ENCODE measurements around the gene GPATCH8.
"Not testable (repeated sequence)": the region's sequence is repeated elsewhere in the genome, so short reads cannot be mapped to it uniquely, and the experiment has no call there.

DNA sequence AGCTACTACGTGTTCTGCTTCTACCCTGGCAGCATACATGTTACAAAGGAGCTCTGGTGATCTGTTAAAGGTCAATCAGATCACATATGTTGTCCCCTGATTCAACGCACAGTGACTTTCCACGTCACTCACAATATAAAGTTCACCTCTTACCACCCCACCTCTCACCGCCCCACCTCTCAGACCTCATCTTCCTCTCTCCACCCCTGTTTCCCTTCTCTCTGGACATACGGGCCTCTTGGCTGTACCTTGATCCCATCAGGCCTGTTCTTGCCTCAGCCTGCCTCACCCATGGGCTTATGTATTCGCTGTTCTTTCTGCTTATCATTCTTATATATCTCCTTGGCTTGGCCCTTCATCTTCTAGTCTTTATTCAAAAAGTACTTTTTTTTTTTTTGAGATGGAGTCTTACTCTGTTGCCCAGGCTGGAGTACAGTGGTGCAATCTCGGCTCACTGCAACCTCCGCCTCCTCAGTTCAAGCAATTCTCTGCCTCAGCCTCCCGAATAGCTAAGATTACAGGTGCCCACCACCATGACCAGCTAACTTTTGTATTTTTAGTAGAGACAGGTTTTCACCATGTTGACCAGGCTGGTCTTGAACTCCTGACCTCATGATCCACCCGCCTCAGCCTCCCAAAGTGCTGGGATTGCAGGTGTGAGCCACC lies 3.9 kb upstream of the GPATCH8 start:
- not testable (repeated sequence) for TF ChIP-seq NANOG (IDR thresholded peaks at IDR 0.05; ENCODE audit: insufficient read depth, low read depth, low read length, poor library complexity, severe bottlenecking); SAP30 (IDR thresholded peaks at IDR 0.05; ENCODE audit: insufficient read depth, insufficient replicate concordance, low read length); POLR2A (IDR thresholded peaks at IDR 0.05; ENCODE audit: control extremely low read depth in 1 of 2, low read depth in 2 of 2, low read length in 2 of 2); NRF1 (IDR thresholded peaks at IDR 0.05; ENCODE audit: low read depth, low read length); JUN (IDR thresholded peaks at IDR 0.05; ENCODE audit: low read depth, low read length); POLR2AphosphoS5 (IDR thresholded peaks at IDR 0.05; ENCODE audit: low read depth, low read length); SP1 (IDR thresholded peaks at IDR 0.05; ENCODE audit: low read depth, low read length); TAF1 (IDR thresholded peaks at IDR 0.05; ENCODE audit: low read depth, low read length)
- TF ChIP-seq, protein P1, sequence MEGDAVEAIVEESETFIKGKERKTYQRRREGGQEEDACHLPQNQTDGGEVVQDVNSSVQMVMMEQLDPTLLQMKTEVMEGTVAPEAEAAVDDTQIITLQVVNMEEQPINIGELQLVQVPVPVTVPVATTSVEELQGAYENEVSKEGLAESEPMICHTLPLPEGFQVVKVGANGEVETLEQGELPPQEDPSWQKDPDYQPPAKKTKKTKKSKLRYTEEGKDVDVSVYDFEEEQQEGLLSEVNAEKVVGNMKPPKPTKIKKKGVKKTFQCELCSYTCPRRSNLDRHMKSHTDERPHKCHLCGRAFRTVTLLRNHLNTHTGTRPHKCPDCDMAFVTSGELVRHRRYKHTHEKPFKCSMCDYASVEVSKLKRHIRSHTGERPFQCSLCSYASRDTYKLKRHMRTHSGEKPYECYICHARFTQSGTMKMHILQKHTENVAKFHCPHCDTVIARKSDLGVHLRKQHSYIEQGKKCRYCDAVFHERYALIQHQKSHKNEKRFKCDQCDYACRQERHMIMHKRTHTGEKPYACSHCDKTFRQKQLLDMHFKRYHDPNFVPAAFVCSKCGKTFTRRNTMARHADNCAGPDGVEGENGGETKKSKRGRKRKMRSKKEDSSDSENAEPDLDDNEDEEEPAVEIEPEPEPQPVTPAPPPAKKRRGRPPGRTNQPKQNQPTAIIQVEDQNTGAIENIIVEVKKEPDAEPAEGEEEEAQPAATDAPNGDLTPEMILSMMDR (IDR thresholded peaks at IDR 0.05; ENCODE audit: control extremely low read depth in 1 of 3, insufficient read depth in 1 of 3, low read depth in 1 of 3, low read length in 3 of 3) = not testable (repeated sequence)
- TF ChIP-seq, protein P2, sequence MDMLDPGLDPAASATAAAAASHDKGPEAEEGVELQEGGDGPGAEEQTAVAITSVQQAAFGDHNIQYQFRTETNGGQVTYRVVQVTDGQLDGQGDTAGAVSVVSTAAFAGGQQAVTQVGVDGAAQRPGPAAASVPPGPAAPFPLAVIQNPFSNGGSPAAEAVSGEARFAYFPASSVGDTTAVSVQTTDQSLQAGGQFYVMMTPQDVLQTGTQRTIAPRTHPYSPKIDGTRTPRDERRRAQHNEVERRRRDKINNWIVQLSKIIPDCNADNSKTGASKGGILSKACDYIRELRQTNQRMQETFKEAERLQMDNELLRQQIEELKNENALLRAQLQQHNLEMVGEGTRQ (IDR thresholded peaks at IDR 0.05; ENCODE audit: low read length) = not testable (repeated sequence)

Measured in H1 (cell line).